Myocyte (in vitro differentiated cells): Measurements from ENCODE around the gene FMNL2. TPM values are rescaled to one million over a fixed set of nuclear protein-coding genes. Genes with fewer than 3 reads are reported as not detected.

Source experiments
- DNase-seq: peaks from one replicate; pipeline ENCODE4 v3.0.0-alpha.2; 2012; ENCODE audit warnings: low read depth
- total RNA-seq: library from RNA; depleted of rRNA; stranded (reverse); fragments of >200 nt; gene quantifications from 2 replicates; pipeline ENCODE4 v1.2.3, GENCODE V29; 2014

FMNL2 gene
- total RNA-seq, 1 donor from 2014 or later: 7.0 TPM

- peak; percentile 38 for DNase-seq
Observed at GRCh38 chr2:152632736-152633135, 297.8 kb downstream of the FMNL2 start.

GRCh38 chr2:152635635-152636298 is 300.8 kb downstream of the FMNL2 start:
- DNase-seq: peak; percentile 64

- DNase-seq: no peak
Observed at GRCh38 chr2:152637251-152637650, 302.3 kb downstream of the FMNL2 start.

GRCh38 chr2:152638056-152638455 is 303.1 kb downstream of the FMNL2 start:
- DNase-seq: no peak

GRCh38 chr2:152638590-152638989 is 303.6 kb downstream of the FMNL2 start:
- DNase-seq: no peak

- DNase-seq: no peak
Observed at GRCh38 chr2:152644189-152644873, 309.4 kb downstream of the FMNL2 start.

- no peak for DNase-seq
Observed at GRCh38 chr2:152646264-152646663, 311.3 kb downstream of the FMNL2 start.

GRCh38 chr2:152646775-152647174 is 311.8 kb downstream of the FMNL2 start:
- DNase-seq: peak; percentile 24

- DNase-seq: peak; percentile 69
Observed at GRCh38 chr2:152647552-152647951, 312.6 kb downstream of the FMNL2 start.

GRCh38 chr2:152648336-152648735 is 313.4 kb downstream of the FMNL2 start:
- peak; percentile 6 for DNase-seq

GRCh38 chr2:152649997-152650396 is 315.0 kb downstream of the FMNL2 start:
- no peak for DNase-seq

- DNase-seq: no peak
Observed at GRCh38 chr2:152650768-152651371, 315.9 kb downstream of the FMNL2 start.

- DNase-seq: no peak
Observed at GRCh38 chr2:152651834-152652233, 316.9 kb downstream of the FMNL2 start.

- DNase-seq: no peak
Observed at GRCh38 chr2:152655880-152656279, 320.9 kb downstream of the FMNL2 start.

GRCh38 chr2:152657043-152657442 is 322.1 kb downstream of the FMNL2 start:
- DNase-seq: no peak

- no peak for DNase-seq
Observed at GRCh38 chr2:152658221-152658620, 323.2 kb downstream of the FMNL2 start.

GRCh38 chr2:152661076-152661475 is 326.1 kb downstream of the FMNL2 start:
- DNase-seq: no peak

- DNase-seq: no peak
Observed at GRCh38 chr2:152664725-152665124, 329.8 kb downstream of the FMNL2 start.

GRCh38 chr2:152674334-152674733 is 339.4 kb downstream of the FMNL2 start:
- DNase-seq: no peak

GRCh38 chr2:152676461-152676860 is 341.5 kb downstream of the FMNL2 start:
- DNase-seq: peak; percentile 84

- no peak for DNase-seq
Observed at GRCh38 chr2:152678808-152679207, 343.8 kb downstream of the FMNL2 start.

GRCh38 chr2:152682663-152683062 is 347.7 kb downstream of the FMNL2 start:
- DNase-seq: no peak

GRCh38 chr2:152683400-152683799 is 348.4 kb downstream of the FMNL2 start:
- DNase-seq: no peak
